GM10266 (cell line): ENCODE measurements around the gene ADPRHL1.

Experiments
- DNase-seq: peaks from one replicate; pipeline ENCODE4 v3.0.0; 2012; ENCODE audit errors: extremely low spot score
- CTCF ChIP-seq: IDR thresholded peaks from 2 replicates; pipeline ENCODE4 v1.5.1; 2012; ENCODE audit warnings: mild to moderate bottlenecking, low read depth; ENCODE audit not compliant: control insufficient read depth, insufficient read depth; ENCODE audit errors: missing control alignments

Gene ADPRHL1

GRCh38 chr13:113448545-113448884, 4.8 kb downstream of the ADPRHL1 start:
- no peak for DNase-seq
- no peak for TF ChIP-seq CTCF

GRCh38 chr13:113447596-113447995, 5.7 kb downstream of the ADPRHL1 start:
- TF ChIP-seq CTCF: no peak

GRCh38 chr13:113446488-113446854, 6.8 kb downstream of the ADPRHL1 start:
- DNase-seq: no peak
- no peak for TF ChIP-seq CTCF

More at GRCh38 chr13:113447596-113447995, 5.7 kb downstream of the ADPRHL1 start:
- DNase-seq: no peak

GRCh38 chr13:113445791-113446487, 7.3 kb downstream of the ADPRHL1 start:
- no peak for TF ChIP-seq CTCF
- DNase-seq: peak; percentile 46

- DNase-seq: no peak
- no peak for TF ChIP-seq CTCF
Observed at GRCh38 chr13:113443991-113444390, 9.3 kb downstream of the ADPRHL1 start.

GRCh38 chr13:113442985-113443362, 10.3 kb downstream of the ADPRHL1 start:
- no peak for DNase-seq
- TF ChIP-seq CTCF: no peak

- DNase-seq: no peak
- TF ChIP-seq CTCF: no peak
Observed at GRCh38 chr13:113442354-113442984, 10.8 kb downstream of the ADPRHL1 start.
